HEK293 (cell line): ENCODE measurements around the gene HSPBAP1.

Source experiments
- CTCF ChIA-PET: fragments of 350-600 bp; formaldehyde crosslinking; extraction: SDS; loops from one replicate; lab custom pipeline; 2021; ENCODE audit warnings: antibody characterized with exemption; lab: Yijun Ruan, JAX
- POLR2A ChIA-PET: fragments of 300-600 bp; formaldehyde crosslinking; extraction: SDS; loops from one replicate; lab custom pipeline; 2020; ENCODE audit warnings: antibody characterized with exemption, inconsistent platforms; lab: Yijun Ruan, JAX
- H3K27ac ChIP-seq: fragments of 200-500 bp; sonication (Bioruptor generic); 2 replicates; pipeline ENCODE4 v1.5.1; 2014; ENCODE audit warnings: low read depth, low read length, control low read depth, inconsistent platforms; ENCODE audit errors: extremely low read depth
- H3K36me3 ChIP-seq, 2 experiments: fragments of 200-500 bp in 1 of 2; sonication (Bioruptor generic) in 1 of 2; 1 replicate in 1 of 2; 2 replicates in 1 of 2; pipeline ENCODE4 v1.5.1; 2014 to 2017; ENCODE audit warnings: inconsistent platforms in 2 of 2, low read length in 2 of 2; ENCODE audit not compliant: control insufficient read depth in 2 of 2, insufficient read depth in 1 of 2
- H3K4me1 ChIP-seq: fragments of 200-500 bp; sonication (Bioruptor generic); 2 replicates; pipeline ENCODE4 v1.5.1; 2014; ENCODE audit warnings: mild to moderate bottlenecking, low read length, inconsistent platforms; ENCODE audit not compliant: control insufficient read depth, insufficient read depth
- H3K4me3 ChIP-seq: 2 replicates; pipeline ENCODE4 v1.5.1; 2011; ENCODE audit warnings: low read depth, mild to moderate bottlenecking, control low read depth, low read length, moderate library complexity
- H3K9me3 ChIP-seq: fragments of 200-500 bp; sonication (Bioruptor generic); 2 replicates; pipeline ENCODE4 v1.5.1; 2014; ENCODE audit warnings: low read depth, low read length, inconsistent platforms; ENCODE audit not compliant: control insufficient read depth, insufficient read depth
- SALL2 ChIP-seq: fragments of 450-650 bp; formaldehyde crosslinking; IDR thresholded peaks from 2 replicates; pipeline ENCODE4 v1.5.0; 2017; ENCODE audit warnings: missing biosample characterization, mild to moderate bottlenecking, missing genetic modification characterization, borderline replicate concordance
- ZBTB20 ChIP-seq: fragments of 450-650 bp; formaldehyde crosslinking; IDR thresholded peaks from 2 replicates; pipeline ENCODE4 v1.5.1; 2016; ENCODE audit warnings: missing biosample characterization, missing genetic modification characterization
- ZBTB48 ChIP-seq: fragments of 450-650 bp; formaldehyde crosslinking; IDR thresholded peaks from 2 replicates; pipeline ENCODE4 v1.5.1; 2016; ENCODE audit warnings: missing biosample characterization, missing genetic modification characterization
- ZFP37 ChIP-seq: fragments of 450-650 bp; formaldehyde crosslinking; IDR thresholded peaks from 2 replicates; pipeline ENCODE4 v1.5.1; 2016; ENCODE audit warnings: missing biosample characterization, missing genetic modification characterization
- ZNF10 ChIP-seq: fragments of 450-650 bp; formaldehyde crosslinking; IDR thresholded peaks from 2 replicates; pipeline ENCODE4 v1.5.1; 2017; ENCODE audit warnings: missing biosample characterization, missing genetic modification characterization
- ZNF114 ChIP-seq: fragments of 450-650 bp; formaldehyde crosslinking; IDR thresholded peaks from 2 replicates; pipeline ENCODE4 v1.5.0; 2017; ENCODE audit warnings: missing biosample characterization, missing genetic modification characterization
- ZNF121 ChIP-seq: fragments of 450-650 bp; formaldehyde crosslinking; IDR thresholded peaks from 2 replicates; pipeline ENCODE4 v1.5.1; 2016; ENCODE audit warnings: missing biosample characterization, missing genetic modification characterization
- ZNF16 ChIP-seq: fragments of 450-650 bp; formaldehyde crosslinking; IDR thresholded peaks from 2 replicates; pipeline ENCODE4 v1.5.1; 2016; ENCODE audit warnings: low read depth, missing biosample characterization, missing genetic modification characterization
- ZNF175 ChIP-seq: fragments of 450-650 bp; formaldehyde crosslinking; IDR thresholded peaks from 2 replicates; pipeline ENCODE4 v1.5.1; 2016; ENCODE audit warnings: missing biosample characterization, missing genetic modification characterization
- ZNF311 ChIP-seq: fragments of 450-650 bp; formaldehyde crosslinking; IDR thresholded peaks from 2 replicates; pipeline ENCODE4 v1.5.1; 2017; ENCODE audit warnings: missing biosample characterization, missing genetic modification characterization, borderline replicate concordance
- ZNF335 ChIP-seq: fragments of 450-650 bp; formaldehyde crosslinking; conservative IDR thresholded peaks from 2 replicates; pipeline ENCODE4 v1.5.1; 2016; ENCODE audit warnings: missing biosample characterization, missing genetic modification characterization
- ZNF394 ChIP-seq: fragments of 450-650 bp; formaldehyde crosslinking; IDR thresholded peaks from 2 replicates; pipeline ENCODE4 v1.5.1; 2016; ENCODE audit warnings: missing biosample characterization, missing genetic modification characterization, mild to moderate bottlenecking, moderate library complexity, borderline replicate concordance
- ZNF792 ChIP-seq: fragments of 450-650 bp; formaldehyde crosslinking; IDR thresholded peaks from 2 replicates; pipeline ENCODE4 v1.5.1; 2016; ENCODE audit warnings: missing biosample characterization, missing genetic modification characterization
- TF ChIP-seq, protein P1 (sequence below): fragments of 450-650 bp; formaldehyde crosslinking; IDR thresholded peaks from 2 replicates; pipeline ENCODE4 v1.5.1; 2017; ENCODE audit warnings: missing biosample characterization, missing genetic modification characterization
- TF ChIP-seq, protein P2 (sequence below): fragments of 450-650 bp; formaldehyde crosslinking; IDR thresholded peaks from 2 replicates; pipeline ENCODE4 v1.5.1; 2016; ENCODE audit warnings: missing biosample characterization, missing genetic modification characterization
- TF ChIP-seq, protein P3 (sequence below): fragments of 450-650 bp; formaldehyde crosslinking; IDR thresholded peaks from 2 replicates; pipeline ENCODE4 v1.5.1; 2017; ENCODE audit warnings: missing biosample characterization, missing genetic modification characterization
- TF ChIP-seq, protein P4 (sequence below): fragments of 450-650 bp; formaldehyde crosslinking; IDR thresholded peaks from 2 replicates; pipeline ENCODE4 v1.5.1; 2016; ENCODE audit warnings: missing biosample characterization, missing genetic modification characterization
- TF ChIP-seq, protein P5 (sequence below): fragments of 450-650 bp; formaldehyde crosslinking; IDR thresholded peaks from 2 replicates; pipeline ENCODE4 v1.5.1; 2017; ENCODE audit warnings: missing biosample characterization, missing genetic modification characterization
- TF ChIP-seq, protein P6 (sequence below): fragments of 450-650 bp; formaldehyde crosslinking; IDR thresholded peaks from 2 replicates; pipeline ENCODE4 v1.5.1; 2017; ENCODE audit warnings: missing biosample characterization, missing genetic modification characterization
- TF ChIP-seq, protein P7 (sequence below): fragments of 450-650 bp; formaldehyde crosslinking; optimal IDR thresholded peaks from 2 replicates; pipeline ENCODE3; 2016; ENCODE audit warnings: missing biosample characterization, mild to moderate bottlenecking, missing genetic modification characterization

Gene HSPBAP1

DNA sequence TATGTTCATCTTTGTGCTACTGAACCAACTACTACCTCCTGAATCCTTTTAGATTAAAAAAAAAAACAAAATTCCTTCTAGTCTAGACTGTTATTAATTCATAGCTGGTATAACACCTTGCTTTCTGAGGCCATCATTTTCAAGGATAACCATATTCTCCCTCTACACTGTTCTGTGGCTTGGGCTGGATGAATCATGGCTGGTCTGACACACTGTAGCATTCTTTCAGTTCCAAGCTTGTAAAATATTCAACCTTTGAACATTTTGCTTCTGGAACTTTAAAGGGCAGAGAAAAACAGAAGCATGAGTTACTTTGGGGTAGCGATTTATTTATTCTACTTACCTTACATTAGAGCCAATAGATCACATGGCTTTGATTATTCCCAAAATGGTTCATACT lies 7.6 kb downstream of the HSPBAP1 start:
- H3K4me3 ChIP-seq: no peak overlapping the region
- H3K4me1 ChIP-seq: no peaks in the 10 kb centered on the region
- CTCF ChIA-PET: no interaction called here
- no peaks in the 10 kb centered on the region for H3K36me3 ChIP-seq
- POLR2A ChIA-PET: interaction anchor here (0.6 kb wide), 1 partner anchor 350 kb away, joined by 3 read pairs; no protein-coding TSS in a partner anchor
- H3K9me3 ChIP-seq: no peaks in the 10 kb centered on the region
- H3K27ac ChIP-seq: no peak overlapping the region
- TF ChIP-seq ZNF114 (tag by site-specific recombination): no peak
- no peak for TF ChIP-seq ZNF10 (tag by site-specific recombination)
- TF ChIP-seq ZNF311 (tag by site-specific recombination): no peak
- no peak for TF ChIP-seq ZNF394 (tag by site-specific recombination)
- TF ChIP-seq, protein P1, sequence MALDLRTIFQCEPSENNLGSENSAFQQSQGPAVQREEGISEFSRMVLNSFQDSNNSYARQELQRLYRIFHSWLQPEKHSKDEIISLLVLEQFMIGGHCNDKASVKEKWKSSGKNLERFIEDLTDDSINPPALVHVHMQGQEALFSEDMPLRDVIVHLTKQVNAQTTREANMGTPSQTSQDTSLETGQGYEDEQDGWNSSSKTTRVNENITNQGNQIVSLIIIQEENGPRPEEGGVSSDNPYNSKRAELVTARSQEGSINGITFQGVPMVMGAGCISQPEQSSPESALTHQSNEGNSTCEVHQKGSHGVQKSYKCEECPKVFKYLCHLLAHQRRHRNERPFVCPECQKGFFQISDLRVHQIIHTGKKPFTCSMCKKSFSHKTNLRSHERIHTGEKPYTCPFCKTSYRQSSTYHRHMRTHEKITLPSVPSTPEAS (tag by site-specific recombination): no peak
- TF ChIP-seq, protein P2, sequence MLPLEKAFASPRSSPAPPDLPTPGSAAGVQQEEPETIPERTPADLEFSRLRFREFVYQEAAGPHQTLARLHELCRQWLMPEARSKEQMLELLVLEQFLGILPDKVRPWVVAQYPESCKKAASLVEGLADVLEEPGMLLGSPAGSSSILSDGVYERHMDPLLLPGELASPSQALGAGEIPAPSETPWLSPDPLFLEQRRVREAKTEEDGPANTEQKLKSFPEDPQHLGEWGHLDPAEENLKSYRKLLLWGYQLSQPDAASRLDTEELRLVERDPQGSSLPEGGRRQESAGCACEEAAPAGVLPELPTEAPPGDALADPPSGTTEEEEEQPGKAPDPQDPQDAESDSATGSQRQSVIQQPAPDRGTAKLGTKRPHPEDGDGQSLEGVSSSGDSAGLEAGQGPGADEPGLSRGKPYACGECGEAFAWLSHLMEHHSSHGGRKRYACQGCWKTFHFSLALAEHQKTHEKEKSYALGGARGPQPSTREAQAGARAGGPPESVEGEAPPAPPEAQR (tag by site-specific recombination): no peak
- no peak for TF ChIP-seq ZNF175 (tag by site-specific recombination)
- TF ChIP-seq, protein P3, sequence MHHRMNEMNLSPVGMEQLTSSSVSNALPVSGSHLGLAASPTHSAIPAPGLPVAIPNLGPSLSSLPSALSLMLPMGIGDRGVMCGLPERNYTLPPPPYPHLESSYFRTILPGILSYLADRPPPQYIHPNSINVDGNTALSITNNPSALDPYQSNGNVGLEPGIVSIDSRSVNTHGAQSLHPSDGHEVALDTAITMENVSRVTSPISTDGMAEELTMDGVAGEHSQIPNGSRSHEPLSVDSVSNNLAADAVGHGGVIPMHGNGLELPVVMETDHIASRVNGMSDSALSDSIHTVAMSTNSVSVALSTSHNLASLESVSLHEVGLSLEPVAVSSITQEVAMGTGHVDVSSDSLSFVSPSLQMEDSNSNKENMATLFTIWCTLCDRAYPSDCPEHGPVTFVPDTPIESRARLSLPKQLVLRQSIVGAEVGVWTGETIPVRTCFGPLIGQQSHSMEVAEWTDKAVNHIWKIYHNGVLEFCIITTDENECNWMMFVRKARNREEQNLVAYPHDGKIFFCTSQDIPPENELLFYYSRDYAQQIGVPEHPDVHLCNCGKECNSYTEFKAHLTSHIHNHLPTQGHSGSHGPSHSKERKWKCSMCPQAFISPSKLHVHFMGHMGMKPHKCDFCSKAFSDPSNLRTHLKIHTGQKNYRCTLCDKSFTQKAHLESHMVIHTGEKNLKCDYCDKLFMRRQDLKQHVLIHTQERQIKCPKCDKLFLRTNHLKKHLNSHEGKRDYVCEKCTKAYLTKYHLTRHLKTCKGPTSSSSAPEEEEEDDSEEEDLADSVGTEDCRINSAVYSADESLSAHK (tag by site-specific recombination): no peak
- no peak for TF ChIP-seq SALL2
- no peak for TF ChIP-seq ZBTB20
- no peak for TF ChIP-seq ZNF121 (tag by site-specific recombination)
- TF ChIP-seq, protein P4, sequence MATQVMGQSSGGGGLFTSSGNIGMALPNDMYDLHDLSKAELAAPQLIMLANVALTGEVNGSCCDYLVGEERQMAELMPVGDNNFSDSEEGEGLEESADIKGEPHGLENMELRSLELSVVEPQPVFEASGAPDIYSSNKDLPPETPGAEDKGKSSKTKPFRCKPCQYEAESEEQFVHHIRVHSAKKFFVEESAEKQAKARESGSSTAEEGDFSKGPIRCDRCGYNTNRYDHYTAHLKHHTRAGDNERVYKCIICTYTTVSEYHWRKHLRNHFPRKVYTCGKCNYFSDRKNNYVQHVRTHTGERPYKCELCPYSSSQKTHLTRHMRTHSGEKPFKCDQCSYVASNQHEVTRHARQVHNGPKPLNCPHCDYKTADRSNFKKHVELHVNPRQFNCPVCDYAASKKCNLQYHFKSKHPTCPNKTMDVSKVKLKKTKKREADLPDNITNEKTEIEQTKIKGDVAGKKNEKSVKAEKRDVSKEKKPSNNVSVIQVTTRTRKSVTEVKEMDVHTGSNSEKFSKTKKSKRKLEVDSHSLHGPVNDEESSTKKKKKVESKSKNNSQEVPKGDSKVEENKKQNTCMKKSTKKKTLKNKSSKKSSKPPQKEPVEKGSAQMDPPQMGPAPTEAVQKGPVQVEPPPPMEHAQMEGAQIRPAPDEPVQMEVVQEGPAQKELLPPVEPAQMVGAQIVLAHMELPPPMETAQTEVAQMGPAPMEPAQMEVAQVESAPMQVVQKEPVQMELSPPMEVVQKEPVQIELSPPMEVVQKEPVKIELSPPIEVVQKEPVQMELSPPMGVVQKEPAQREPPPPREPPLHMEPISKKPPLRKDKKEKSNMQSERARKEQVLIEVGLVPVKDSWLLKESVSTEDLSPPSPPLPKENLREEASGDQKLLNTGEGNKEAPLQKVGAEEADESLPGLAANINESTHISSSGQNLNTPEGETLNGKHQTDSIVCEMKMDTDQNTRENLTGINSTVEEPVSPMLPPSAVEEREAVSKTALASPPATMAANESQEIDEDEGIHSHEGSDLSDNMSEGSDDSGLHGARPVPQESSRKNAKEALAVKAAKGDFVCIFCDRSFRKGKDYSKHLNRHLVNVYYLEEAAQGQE (tag by site-specific recombination): no peak
- TF ChIP-seq, protein P5, sequence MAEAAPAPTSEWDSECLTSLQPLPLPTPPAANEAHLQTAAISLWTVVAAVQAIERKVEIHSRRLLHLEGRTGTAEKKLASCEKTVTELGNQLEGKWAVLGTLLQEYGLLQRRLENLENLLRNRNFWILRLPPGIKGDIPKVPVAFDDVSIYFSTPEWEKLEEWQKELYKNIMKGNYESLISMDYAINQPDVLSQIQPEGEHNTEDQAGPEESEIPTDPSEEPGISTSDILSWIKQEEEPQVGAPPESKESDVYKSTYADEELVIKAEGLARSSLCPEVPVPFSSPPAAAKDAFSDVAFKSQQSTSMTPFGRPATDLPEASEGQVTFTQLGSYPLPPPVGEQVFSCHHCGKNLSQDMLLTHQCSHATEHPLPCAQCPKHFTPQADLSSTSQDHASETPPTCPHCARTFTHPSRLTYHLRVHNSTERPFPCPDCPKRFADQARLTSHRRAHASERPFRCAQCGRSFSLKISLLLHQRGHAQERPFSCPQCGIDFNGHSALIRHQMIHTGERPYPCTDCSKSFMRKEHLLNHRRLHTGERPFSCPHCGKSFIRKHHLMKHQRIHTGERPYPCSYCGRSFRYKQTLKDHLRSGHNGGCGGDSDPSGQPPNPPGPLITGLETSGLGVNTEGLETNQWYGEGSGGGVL (tag by site-specific recombination): no peak
- TF ChIP-seq ZFP37 (tag by site-specific recombination): no peak
- TF ChIP-seq ZBTB48: no peak

DNA sequence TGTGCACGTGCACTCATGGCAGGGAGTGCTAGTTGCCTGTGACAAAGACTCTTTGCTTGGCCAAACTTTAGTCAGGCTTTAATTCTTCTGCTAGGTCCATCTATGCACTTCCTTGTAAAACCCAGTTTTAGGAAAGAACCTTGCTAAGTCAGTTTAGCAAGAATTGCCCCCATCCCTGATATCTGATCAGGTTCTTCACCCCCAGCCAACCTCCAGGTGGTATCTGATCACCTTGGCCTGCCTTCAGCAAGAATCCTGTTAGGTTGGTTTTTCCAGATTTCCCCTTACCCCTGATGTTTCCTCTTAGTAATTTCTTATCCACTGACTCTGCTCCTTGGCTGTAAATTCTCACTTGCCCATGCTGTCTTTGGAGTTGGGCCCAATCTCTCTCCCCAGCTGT lies 8.4 kb downstream of the HSPBAP1 start:
- H3K36me3 ChIP-seq: no peaks in the 10 kb centered on the region
- no peaks in the 10 kb centered on the region for H3K9me3 ChIP-seq
- H3K4me1 ChIP-seq: no peaks in the 10 kb centered on the region
- ChIA-PET POLR2A (no interaction called here), CTCF (no interaction called here)
- H3K4me3 ChIP-seq: no peak overlapping the region
- no peak overlapping the region for H3K27ac ChIP-seq
- TF ChIP-seq, protein P6, sequence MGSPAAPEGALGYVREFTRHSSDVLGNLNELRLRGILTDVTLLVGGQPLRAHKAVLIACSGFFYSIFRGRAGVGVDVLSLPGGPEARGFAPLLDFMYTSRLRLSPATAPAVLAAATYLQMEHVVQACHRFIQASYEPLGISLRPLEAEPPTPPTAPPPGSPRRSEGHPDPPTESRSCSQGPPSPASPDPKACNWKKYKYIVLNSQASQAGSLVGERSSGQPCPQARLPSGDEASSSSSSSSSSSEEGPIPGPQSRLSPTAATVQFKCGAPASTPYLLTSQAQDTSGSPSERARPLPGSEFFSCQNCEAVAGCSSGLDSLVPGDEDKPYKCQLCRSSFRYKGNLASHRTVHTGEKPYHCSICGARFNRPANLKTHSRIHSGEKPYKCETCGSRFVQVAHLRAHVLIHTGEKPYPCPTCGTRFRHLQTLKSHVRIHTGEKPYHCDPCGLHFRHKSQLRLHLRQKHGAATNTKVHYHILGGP: no peak
- TF ChIP-seq, protein P7, sequence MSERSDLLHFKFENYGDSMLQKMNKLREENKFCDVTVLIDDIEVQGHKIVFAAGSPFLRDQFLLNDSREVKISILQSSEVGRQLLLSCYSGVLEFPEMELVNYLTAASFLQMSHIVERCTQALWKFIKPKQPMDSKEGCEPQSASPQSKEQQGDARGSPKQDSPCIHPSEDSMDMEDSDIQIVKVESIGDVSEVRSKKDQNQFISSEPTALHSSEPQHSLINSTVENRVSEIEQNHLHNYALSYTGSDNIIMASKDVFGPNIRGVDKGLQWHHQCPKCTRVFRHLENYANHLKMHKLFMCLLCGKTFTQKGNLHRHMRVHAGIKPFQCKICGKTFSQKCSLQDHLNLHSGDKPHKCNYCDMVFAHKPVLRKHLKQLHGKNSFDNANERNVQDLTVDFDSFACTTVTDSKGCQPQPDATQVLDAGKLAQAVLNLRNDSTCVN (tag by site-specific recombination): no peak
- TF ChIP-seq ZNF792 (tag by site-specific recombination) (no peak), ZNF16 (tag by site-specific recombination) (no peak), ZNF335 (no peak)
